HG03521 (cell line): ENCODE results near the gene RCAN2.

Experiments used
- ATAC-seq: cut with Tn5 transposase; IDR thresholded peaks from one replicate; pipeline ENCODE4 v1.9.1; 2021; ENCODE audit warnings: mild to moderate bottlenecking, moderate library complexity; ENCODE audit not compliant: unreplicated experiment

The RCAN2 gene

DNA sequence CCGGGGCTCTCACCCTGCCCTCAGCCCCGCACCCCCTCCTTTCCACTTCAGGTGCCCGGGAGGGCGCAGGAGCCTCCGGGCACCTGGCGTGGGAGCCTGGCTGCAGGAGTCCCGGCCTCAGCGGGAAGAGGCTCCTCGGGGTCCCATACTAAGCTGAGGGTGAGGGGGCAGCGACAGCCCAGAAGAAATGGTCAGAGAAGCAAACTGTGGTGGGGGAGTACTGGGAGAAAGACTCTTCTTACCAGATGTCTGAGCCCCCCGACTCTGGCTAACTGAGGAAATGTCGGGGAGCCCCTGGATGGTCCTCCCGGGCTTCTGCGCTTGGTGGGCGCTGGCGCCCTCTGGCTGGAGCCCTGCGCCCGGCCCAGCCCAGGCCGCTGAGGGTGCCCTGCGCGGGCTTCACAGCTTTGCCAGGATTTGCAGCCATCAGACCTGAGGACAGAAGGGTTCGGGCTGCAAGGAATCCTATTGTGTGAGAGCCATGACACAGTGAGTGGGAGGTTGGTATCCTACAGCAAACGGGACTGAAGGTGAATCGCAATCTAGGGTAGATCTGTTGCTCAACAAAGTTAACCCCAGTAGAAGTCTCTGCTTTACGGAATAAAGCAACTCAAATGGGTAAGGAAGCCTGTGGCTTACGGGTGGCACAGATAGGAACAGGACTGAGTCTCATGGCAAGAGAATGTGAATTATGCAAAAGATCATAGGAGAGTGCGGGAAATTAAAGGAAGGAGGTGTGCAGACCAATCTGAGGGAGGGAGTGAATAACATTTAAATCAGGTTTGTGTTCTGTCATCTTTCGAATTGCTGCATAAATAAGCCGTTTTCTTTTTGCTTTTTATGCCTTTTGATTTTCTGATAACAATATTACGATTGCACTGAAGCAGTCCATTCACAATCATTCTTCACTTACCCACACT is 639 bp upstream of the RCAN2 start:
- ATAC-seq = no peak

GRCh38 chr6:46490425-46491200 is 636 bp downstream of the RCAN2 start:
- ATAC-seq = no peak

- ATAC-seq = no peak
These were observed 5.1 kb downstream of the RCAN2 start for GRCh38 chr6:46486181-46486580.

DNA sequence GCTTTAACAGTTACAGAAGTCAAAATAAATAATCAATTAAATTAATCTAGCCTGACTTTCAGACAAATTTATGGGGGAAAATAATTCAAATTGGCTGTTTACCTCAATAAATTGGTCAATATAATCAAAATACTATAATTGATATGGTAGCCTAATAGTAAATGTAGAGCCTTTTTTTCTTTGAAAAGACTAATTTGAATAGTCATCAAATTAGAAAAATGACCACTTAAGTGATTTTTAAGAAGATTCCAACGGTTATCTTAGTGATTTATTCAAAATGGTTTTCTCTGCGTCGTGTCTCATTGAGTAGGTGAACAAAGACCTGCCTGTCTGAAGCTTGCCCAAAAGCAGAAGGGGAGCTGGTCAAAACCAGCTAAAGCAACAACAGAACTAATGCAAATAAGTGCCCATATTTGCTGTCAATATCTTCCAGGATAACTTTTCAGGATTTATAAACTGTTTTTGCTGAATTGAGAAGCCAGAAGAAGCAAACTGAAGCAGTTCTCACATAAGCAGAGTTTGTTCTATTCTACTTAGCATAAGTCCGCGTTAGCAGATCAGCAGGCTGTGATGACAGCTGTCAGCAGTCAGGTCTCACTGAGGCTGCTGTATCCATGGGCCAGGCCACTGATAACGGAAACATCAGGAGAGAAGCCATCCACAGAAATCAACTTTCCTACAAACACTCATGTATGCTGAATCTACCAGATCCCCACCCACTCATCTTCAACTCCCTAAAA is 7.0 kb downstream of the RCAN2 start:
- ATAC-seq = no peak

DNA sequence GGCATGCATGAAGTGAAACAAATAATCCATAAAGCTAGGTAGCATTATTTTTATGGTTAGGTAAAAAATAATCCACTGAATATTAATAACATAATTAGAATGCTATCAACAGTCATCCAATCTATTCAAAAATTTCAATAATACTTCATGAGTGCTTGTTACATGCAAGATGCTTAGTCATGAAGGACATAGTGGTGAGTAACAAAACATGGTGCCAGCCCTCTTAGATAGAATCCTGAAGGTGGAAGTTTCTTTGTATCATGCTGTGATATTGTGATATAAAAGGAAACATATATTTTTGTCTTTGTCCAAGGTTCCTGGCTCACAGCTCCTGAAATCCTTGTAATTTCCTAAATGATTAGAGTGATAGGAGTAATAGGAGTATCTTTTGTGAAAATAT is 14.9 kb downstream of the RCAN2 start:
- ATAC-seq = no peak

GRCh38 chr6:46473881-46474280 is 17.4 kb downstream of the RCAN2 start:
- no peak for ATAC-seq

DNA sequence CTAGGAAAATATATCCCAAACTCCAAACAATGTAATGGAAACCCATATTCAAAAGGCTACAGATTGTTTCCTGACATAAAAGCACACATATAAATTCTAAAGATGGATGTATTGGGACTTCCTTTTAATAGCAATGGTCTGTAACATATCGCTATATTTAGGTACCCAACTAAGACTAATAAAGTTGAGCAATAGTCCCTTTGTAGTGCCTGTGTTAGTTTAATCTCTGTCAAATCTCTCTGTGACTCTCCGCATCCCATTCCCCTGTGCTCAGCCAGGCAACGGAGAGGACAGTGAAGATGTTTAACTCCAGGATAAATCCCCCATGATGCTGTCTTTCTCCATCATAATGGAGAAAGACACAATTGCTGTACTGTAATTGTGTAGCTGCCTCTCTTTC is 19.0 kb downstream of the RCAN2 start:
- ATAC-seq = no peak

DNA sequence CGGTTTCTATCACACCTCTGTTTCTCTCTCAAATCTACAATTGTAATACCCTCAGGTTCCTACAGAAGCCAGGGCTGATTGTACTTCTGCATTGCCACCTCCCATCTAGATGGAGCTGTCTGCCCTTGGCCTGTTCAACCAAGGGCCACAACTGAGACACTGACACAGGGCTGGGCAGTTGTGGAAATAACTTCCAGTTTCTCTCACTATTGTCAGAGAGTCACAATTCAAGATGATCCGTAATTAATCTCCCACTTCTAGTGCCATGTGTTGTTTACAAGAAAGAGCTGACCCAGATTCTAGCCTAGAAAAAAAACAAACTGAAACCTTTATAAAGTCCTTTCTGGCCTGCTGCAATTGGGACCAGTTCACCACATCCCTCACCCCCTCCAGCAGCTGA is 22.2 kb downstream of the RCAN2 start:
- ATAC-seq = no peak

DNA sequence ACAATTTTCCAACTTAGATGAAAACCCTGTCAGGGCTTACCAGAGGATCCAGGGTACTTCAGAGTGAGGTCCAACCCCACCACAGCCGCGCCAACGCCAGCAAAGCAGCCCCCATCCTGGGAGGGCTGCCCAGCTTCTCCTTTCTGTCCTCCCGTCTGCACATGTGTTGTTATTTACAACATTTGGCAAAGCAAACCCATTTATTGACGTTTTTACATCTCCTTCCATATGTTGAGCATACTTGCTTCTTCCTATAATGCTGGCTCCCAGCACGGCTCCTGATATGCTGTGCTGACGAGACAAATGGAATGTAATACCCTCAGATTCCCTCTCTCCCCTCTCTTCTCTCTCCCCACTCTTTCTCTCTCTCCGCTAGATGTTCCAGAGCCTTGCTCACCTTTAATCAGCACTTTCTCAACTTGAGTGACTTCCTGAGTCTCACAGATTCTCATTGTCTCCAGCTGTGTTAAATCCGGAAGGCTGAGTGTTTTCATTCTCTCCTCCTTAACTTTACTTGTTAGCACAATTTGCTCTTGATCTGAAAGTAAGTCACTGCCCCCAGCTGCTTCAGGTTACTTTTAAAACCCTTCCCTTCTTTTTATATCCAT is 22.7 kb downstream of the RCAN2 start:
- no peak for ATAC-seq

GRCh38 chr6:46466570-46466969 is 24.7 kb downstream of the RCAN2 start:
- ATAC-seq = no peak

DNA sequence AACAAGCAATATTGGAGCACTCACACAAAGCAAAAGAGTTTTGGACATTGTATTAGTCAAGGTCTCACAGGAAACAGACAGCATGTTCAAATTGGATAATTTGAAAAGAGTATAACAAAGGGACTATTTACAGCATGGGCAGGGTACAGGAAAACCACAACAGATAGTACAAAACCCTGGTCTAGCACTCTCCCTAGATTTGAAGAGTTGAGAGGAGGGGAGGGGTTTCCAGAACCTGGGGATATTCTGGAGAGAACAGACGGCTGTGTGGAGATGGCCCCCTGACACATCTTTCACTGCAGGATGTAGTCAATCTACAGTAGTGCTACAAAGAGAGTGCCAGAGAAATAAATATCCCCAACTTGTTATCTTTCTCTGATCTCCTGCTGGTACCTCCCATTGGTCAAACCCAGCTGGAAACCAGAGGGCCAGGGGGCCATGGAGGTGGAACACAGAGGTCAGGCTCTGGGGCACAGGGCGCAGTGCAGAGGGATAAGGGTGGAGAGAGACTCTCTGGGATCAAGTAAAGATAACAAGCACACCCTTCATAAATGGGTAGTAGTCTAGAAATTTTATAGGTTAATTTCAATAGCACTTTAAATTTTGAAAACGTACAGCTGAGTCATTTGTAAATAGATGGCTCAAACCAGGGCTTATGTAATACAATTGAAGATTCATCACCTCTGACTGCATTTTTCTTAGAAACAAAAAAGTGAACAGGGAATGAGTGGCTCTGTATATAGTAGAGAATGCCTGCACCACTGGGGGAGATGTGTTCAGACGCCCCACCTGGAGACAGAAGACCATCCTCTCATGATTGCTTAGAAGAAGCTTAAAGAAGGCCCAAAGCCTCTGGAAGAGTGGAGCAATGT is 25.7 kb downstream of the RCAN2 start:
- ATAC-seq = no peak

GRCh38 chr6:46456297-46456696 is 35.0 kb downstream of the RCAN2 start:
- ATAC-seq = no peak

- no peak for ATAC-seq
These were observed 36.6 kb downstream of the RCAN2 start for GRCh38 chr6:46454691-46455090.

DNA sequence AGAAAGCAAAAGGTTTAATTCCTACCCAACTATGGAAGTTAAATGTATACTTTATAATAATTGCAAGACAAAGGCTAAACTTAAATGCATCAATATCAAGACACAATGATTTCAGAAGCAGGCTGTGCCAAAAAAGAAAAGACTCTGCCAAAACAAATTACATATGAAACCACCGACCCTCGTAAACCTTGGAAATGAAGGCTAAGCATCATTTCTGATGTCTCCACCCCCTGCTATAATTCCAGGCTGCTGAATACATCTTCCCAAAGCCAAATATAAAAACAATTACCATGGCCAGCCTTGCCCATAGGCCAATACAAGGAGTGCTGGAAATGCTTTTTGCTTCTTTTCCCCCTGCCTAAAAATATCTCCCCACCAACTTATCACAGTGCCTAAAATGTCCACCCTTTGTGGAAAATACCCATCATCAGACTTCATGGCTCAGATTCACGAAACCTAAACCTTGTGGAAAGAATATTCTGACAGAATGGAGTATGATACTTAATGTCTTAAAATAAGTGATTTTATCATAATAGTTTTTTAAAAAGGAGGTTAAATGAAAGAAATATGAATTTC is 37.4 kb downstream of the RCAN2 start:
- no peak for ATAC-seq

- ATAC-seq = no peak
These were observed 38.0 kb downstream of the RCAN2 start for GRCh38 chr6:46453216-46453615.

- no peak for ATAC-seq
These were observed 38.8 kb downstream of the RCAN2 start for GRCh38 chr6:46452312-46452917.

DNA sequence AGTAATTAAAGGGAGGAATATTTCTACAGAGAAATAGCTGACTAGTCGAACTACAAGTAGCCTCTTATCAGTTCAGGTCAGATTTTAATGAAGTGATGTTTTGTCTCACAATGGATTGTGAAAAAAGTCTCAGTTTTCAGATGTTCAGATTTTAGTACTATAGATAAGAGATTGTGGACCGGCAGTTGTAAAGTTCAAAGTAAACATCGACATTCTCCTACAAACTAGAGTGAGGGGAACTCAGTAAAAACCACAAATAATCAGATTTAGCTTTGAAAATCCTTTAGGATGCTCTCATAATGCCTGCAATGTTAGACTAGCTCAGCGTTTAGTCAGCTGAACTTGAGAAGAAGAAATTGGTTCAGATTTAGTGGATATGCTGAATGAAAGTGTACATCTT is 39.9 kb downstream of the RCAN2 start:
- ATAC-seq = no peak

DNA sequence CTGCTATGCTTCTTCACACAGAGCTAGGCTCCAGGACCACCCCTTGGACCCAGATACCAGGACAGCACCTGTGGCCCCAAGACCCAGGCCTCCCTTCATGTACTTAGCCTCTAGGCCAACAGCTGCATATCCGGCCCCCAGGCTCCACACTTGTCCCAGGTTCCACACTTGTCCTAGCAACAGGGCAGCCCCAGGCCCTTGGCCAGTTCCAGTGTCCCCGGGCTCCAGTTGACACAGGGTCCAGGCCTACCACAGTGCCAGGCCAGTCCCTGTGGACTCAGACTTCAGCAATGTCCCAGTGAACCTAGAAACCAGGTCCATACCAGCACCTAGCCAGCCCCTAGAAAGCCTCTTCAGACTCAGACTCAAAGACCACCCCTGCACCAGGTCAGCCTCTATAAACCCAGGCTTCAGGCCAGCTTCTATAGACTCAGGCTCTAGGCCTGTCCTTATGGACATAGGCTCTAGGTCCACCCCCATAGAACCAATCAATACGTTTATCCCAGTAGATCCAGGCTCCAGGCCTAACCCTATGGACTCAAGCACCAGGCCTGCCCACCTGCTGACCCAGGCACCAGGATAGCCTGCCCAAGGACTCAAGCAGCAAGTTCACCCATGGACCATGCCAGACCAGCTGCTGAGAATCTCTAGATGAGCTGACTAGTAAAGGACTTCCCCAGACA is 46.3 kb downstream of the RCAN2 start:
- ATAC-seq = no peak

DNA sequence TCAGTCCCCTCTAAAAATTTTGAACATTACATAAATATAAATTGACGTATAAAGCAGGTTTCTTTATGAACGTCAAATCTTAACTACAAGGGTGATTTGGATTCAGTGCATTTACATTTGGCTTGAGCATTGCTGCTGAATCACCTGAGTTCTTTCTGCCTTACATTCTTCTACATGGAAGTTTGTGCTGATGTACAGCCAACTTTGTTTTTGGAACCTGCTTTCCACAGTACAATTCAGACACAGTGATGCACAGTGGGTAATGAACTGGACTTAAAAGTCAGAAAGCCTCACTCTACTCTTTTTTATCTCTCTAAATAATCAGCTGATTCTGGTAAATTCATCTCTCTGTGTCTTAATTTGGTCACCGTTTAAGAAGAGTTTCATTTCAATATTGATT is 47.6 kb downstream of the RCAN2 start:
- no peak for ATAC-seq
